ENCODE data around the gene FUT9.

Gene FUT9

GRCh38 chr6:96186516-96187195 lies 170.9 kb downstream of the FUT9 start:
- no peak for TF ChIP-seq CTCF (conservative IDR thresholded peaks at IDR 0.05; ENCODE audit: low read depth, low read length)
- DNase-seq (ENCODE audit: low read depth), result no peak
- H3K4me3 ChIP-seq (ENCODE audit: low read depth, low read length), result no peak overlapping the region

- no peak for DNase-seq (ENCODE audit: low read depth)
- no peak overlapping the region for H3K4me3 ChIP-seq (ENCODE audit: low read depth, low read length)
- TF ChIP-seq CTCF (conservative IDR thresholded peaks at IDR 0.05; ENCODE audit: low read depth, low read length), result no peak
These were observed 178.9 kb downstream of the FUT9 start for GRCh38 chr6:96194675-96195074.

DNA sequence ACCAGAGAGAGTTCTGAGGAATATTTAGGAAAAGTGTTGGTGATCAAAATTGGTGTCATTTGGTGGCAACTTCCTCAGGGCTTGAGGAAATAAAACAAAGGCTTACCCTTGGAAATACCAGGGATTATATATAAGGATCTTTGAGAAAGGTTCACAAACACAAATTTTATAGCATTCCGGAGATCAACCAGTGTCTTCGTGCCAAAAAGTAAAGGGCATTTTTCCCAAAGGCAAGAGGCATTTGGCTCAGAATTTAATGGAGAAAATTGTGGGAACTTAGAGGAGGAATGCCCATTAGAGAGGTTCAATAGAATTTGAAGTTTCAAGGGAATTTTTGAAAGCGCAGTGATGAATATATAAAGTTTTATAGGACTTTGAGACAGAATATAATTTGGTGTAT lies 179.5 kb downstream of the FUT9 start:
- DNase-seq (ENCODE audit: low read depth), result no peak
- no peak overlapping the region for H3K4me3 ChIP-seq (ENCODE audit: low read depth, low read length)

DNA sequence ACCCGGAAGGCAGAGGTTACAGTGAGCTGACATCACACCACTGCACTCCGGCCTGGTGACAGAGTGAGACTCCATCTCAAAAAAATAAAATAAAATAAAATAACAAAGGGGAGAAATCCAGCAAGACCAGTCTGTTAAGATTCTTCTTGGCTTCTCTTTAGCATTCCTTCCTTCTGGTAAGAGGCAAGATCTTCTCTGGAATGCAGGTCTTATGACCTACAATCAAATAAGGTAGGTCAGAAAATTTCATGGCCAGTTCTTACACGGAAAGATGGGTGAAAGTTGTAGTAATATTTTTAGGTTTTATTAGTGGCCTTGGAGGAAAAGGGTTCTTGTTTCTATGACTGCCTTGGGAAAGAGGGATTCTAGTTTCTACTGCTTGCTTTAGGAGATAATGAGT lies 180.9 kb downstream of the FUT9 start:
- TF ChIP-seq CTCF (conservative IDR thresholded peaks at IDR 0.05; ENCODE audit: low read depth, low read length), result no peak
- H3K4me3 ChIP-seq (ENCODE audit: low read depth, low read length), result no peak overlapping the region
- no peak for DNase-seq (ENCODE audit: low read depth)

More for the DNA sequence above, 179.5 kb downstream of the FUT9 start:
- TF ChIP-seq CTCF (conservative IDR thresholded peaks at IDR 0.05; ENCODE audit: low read depth, low read length), result no peak

DNA sequence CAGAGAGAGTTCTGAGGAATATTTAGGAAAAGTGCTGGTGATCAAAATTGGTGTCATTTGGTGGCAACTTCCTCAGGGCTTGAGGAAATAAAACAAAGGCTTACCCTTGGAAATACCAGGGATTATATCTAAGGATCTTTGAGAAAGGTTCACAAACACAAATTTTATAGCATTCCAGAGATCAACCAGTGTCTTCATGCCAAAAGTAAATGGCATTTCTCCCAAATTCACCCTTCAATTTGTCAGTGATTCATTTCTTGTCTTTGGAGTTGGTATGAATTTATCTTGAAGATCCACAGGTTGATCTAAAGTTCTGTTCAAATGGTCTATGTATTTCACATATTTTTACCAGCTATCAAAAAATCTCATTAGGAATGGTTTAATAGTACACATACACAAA lies 181.5 kb downstream of the FUT9 start:
- TF ChIP-seq CTCF (conservative IDR thresholded peaks at IDR 0.05; ENCODE audit: low read depth, low read length), result no peak
- DNase-seq (ENCODE audit: low read depth), result no peak

GRCh38 chr6:96202571-96202970 lies 186.8 kb downstream of the FUT9 start:
- no peak for TF ChIP-seq CTCF (conservative IDR thresholded peaks at IDR 0.05; ENCODE audit: low read depth, low read length)
- no peak for DNase-seq (ENCODE audit: low read depth)
- H3K4me3 ChIP-seq (ENCODE audit: low read depth, low read length), result no peak overlapping the region

More for the DNA sequence above, 181.5 kb downstream of the FUT9 start:
- no peak overlapping the region for H3K4me3 ChIP-seq (ENCODE audit: low read depth, low read length)

DNA sequence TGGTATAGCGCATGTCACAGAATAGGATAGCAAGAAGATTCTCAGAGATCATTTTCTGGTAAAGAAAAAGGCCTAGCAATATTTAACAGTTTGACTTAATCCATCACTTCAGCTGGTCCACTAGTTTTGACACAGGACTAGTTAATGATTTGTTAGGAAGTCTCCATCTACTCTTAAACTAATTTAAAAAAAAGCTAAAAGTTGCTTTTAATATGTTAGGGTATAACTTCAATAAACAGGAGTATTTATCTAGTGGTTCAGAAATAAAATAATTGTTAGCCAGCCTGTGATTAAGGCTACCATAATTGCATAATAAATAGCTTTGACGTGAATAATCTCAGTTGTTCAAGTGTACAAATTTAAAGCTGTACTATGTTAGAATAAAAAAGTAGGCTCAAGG lies 195.6 kb downstream of the FUT9 start:
- no peak overlapping the region for H3K4me3 ChIP-seq (ENCODE audit: low read depth, low read length)
- DNase-seq (ENCODE audit: low read depth), result no peak
- no peak for TF ChIP-seq CTCF (conservative IDR thresholded peaks at IDR 0.05; ENCODE audit: low read depth, low read length)

Measured in choroid plexus epithelial cell (primary cell).